Neutrophil (primary cell): Measurements from ENCODE around the gene ZNF407.
"Not testable (repeated sequence)": the region's sequence is repeated elsewhere in the genome, so short reads cannot be mapped to it uniquely, and the experiment has no call there.

Source experiments
- H3K27ac ChIP-seq: fragments of 200-600 bp; sonication (generic); 2 replicates; pipeline ENCODE4 v1.5.1; 2016; ENCODE audit warnings: mild to moderate bottlenecking, moderate library complexity
- H3K27me3 ChIP-seq: fragments of 200-600 bp; sonication (generic); 2 replicates; pipeline ENCODE4 v1.6.0; 2016; ENCODE audit warnings: mild to moderate bottlenecking
- H3K36me3 ChIP-seq: fragments of 200-600 bp; sonication (generic); 2 replicates; pipeline ENCODE4 v1.5.1; 2017
- H3K4me1 ChIP-seq, 2 experiments: fragments of 200-600 bp in 1 of 2; sonication (generic) in 1 of 2; 1 replicate in 1 of 2; 2 replicates in 1 of 2; pipeline versions ENCODE4 v1.5.1 to v1.6.1; 2013 to 2016; ENCODE audit warnings: low read depth in 1 of 2, low read length in 1 of 2, mild to moderate bottlenecking in 1 of 2, moderate library complexity in 1 of 2; ENCODE audit not compliant: control insufficient read depth in 1 of 2, insufficient read depth in 1 of 2
- H3K4me3 ChIP-seq, 2 experiments: fragments of 200-600 bp in 1 of 2; sonication (generic) in 1 of 2; 1 replicate in 1 of 2; 2 replicates in 1 of 2; pipeline ENCODE4 v1.5.1; 2013 to 2016; ENCODE audit warnings: low read depth in 1 of 2, low read length in 1 of 2, mild to moderate bottlenecking in 1 of 2, moderate library complexity in 1 of 2
- H3K9me3 ChIP-seq: fragments of 200-600 bp; sonication (generic); 2 replicates; pipeline ENCODE4 v1.5.1; 2016
- TF ChIP-seq, protein P1 (sequence below): fragments of 200-600 bp; sonication (generic); IDR thresholded peaks from 2 replicates; pipeline ENCODE4 v1.5.1; 2016; ENCODE audit warnings: antibody characterized with exemption

ZNF407 gene

DNA sequence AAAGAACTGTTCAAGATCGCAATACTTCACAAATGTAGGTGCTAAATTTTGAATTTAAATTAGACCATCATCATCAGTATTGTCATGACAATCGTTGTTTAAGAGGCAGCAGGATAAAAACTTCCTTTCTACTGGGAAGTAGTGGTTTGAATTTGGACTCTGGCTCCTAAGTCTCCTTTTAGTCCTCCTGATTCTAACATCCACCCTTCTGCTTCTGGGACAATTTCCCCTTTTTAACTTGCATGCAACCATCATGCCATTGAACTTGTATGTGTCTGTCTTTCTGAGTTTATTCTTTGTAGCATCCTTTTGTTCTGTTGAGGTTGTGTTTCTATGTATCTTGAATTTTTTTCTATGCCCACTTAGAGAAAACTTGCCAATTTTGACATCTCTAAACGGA is 361.5 kb downstream of the ZNF407 start:
- Histone ChIP-seq H3K4me3 (no peak overlapping the region), H3K27me3 (no peaks in the 10 kb centered on the region), H3K36me3 (peaks cover 11% of the 10 kb centered on the region), H3K27ac (no peak overlapping the region), H3K9me3 (no peaks in the 10 kb centered on the region), H3K4me1 (no peaks in the 10 kb centered on the region)
- TF ChIP-seq, protein P1, sequence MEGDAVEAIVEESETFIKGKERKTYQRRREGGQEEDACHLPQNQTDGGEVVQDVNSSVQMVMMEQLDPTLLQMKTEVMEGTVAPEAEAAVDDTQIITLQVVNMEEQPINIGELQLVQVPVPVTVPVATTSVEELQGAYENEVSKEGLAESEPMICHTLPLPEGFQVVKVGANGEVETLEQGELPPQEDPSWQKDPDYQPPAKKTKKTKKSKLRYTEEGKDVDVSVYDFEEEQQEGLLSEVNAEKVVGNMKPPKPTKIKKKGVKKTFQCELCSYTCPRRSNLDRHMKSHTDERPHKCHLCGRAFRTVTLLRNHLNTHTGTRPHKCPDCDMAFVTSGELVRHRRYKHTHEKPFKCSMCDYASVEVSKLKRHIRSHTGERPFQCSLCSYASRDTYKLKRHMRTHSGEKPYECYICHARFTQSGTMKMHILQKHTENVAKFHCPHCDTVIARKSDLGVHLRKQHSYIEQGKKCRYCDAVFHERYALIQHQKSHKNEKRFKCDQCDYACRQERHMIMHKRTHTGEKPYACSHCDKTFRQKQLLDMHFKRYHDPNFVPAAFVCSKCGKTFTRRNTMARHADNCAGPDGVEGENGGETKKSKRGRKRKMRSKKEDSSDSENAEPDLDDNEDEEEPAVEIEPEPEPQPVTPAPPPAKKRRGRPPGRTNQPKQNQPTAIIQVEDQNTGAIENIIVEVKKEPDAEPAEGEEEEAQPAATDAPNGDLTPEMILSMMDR = no peak

DNA sequence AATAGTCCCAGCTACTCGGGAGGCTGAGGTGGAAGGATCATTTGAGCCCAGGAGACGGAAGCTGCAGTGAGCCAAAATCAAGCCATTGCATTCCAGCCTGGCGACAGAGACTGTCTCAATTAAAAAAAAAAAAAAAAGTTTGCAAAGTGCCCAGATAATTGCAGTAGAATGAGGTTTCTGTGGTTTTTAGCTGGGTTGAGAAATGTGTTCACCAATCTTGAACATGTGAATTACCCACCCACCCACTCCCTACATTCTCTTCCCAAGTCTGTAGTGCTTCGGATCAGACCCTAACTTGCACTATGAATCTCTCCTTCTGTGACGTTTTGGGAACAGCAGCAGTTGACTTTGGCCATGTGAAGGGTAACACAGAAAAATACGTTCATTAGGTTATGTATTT is 363.9 kb downstream of the ZNF407 start:
- TF ChIP-seq, protein P1 = no peak

DNA sequence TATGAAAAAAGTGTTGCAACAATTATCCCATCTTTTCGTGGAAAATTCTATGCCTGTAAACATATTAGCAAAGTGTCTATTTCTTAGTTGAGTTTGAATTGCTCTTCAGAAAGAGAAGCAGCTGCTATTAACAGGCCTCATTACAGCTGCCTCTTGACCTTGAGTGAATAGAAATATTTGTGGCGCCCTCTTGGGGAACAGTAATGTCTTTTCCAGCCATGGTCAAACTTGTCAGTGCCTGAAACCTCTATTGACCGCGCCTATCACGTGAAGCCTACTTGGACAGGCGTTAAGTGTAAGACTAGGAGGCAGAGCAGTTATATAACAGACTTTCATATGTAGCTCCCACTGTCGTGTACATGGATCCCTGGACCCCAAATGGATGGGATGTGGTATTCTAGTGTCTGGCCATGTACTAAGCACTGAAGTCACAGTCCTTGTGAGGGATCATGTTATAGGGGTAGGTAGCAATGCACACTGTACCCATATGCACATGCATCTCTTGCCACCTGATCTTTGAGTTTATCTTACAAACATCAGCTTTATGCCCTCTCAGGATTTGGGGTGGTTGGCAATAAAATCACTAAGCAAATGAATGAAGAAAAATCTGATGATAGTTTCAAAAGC is 366.3 kb downstream of the ZNF407 start:
- no peaks in the 10 kb centered on the region for H3K4me1 ChIP-seq
- no peaks in the 10 kb centered on the region for H3K9me3 ChIP-seq

More for the DNA sequence above, 363.9 kb downstream of the ZNF407 start:
- no peaks in the 10 kb centered on the region for H3K4me1 ChIP-seq
- peaks cover 11% of the 10 kb centered on the region for H3K36me3 ChIP-seq
- H3K9me3 ChIP-seq = no peaks in the 10 kb centered on the region
- no peaks in the 10 kb centered on the region for H3K27me3 ChIP-seq
- H3K4me3 ChIP-seq = no peak overlapping the region
- H3K27ac ChIP-seq = no peak overlapping the region

DNA sequence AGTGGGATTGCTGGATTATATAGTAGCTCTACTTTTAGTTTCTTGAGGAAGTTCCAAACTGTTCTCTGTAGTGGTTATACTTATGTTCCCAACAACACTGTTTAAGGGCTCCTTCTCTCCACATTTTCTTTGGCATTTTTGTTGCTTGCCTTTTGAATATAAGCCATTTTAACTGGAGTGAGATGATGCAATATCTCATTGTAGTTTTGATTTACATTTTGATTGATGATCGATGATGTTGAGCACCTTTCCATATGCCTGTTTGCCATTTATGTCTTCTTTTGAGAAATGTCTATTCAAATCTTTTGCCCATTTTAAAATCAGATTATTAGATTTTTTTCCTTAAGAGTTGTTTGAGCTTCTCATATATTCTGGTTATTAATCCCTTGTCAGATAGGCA is 368.0 kb downstream of the ZNF407 start:
- Histone ChIP-seq H3K4me1 (no peaks in the 10 kb centered on the region), H3K27ac (no peak overlapping the region), H3K4me3 (no peak overlapping the region), H3K27me3 (no peaks in the 10 kb centered on the region), H3K36me3 (no peaks in the 10 kb centered on the region), H3K9me3 (no peaks in the 10 kb centered on the region)
- TF ChIP-seq, protein P1 = no peak

More for the DNA sequence above, 366.3 kb downstream of the ZNF407 start:
- TF ChIP-seq, protein P1 = no peak
- no peak overlapping the region for H3K4me3 ChIP-seq
- H3K27me3 ChIP-seq = no peaks in the 10 kb centered on the region
- H3K27ac ChIP-seq = no peak overlapping the region
- peaks cover 1% of the 10 kb centered on the region for H3K36me3 ChIP-seq

DNA sequence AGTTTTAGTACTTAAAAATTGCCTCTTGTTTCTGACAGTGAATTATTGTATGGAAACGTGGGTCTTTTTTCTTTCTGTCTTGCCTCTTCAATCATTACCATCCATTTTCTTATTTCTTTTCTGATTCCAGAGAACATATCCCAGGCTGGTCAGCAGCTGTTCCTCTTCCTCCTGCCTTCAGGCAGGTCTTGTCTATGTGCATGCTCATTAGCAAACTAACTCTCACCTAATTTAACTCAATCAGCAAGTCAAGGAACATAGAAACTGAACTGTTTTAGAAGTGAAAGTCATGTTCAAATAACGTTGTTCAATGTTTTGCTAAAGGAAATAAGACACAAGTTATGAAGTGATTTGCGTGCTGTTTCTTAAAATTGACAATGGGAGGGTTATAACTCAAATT is 369.8 kb downstream of the ZNF407 start:
- TF ChIP-seq, protein P1 = no peak

DNA sequence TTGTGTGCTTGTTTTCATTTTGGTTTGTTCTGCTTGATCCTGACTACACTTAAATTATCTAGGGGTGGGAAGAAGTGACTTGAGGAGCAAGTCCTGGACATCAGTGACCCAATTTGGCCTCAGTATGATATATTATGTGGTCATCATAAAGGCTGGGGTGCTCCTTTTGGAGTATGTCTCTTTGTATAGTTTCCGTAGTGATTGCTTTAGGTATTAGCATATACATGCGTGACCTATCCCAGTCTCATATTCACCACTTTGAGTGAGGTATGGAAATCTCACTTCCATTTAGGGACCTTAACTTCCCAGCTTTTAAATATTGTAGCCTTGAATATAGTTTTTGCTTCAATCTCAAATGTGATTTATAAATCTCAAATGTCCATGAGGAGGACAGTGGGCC is 370.3 kb downstream of the ZNF407 start:
- Histone ChIP-seq H3K27me3 (no peaks in the 10 kb centered on the region), H3K9me3 (no peaks in the 10 kb centered on the region), H3K4me1 (no peaks in the 10 kb centered on the region), H3K36me3 (no peaks in the 10 kb centered on the region), H3K4me3 (no peak overlapping the region), H3K27ac (no peak overlapping the region)
- TF ChIP-seq, protein P1 = no peak

More for the DNA sequence above, 369.8 kb downstream of the ZNF407 start:
- Histone ChIP-seq H3K36me3 (no peaks in the 10 kb centered on the region), H3K9me3 (no peaks in the 10 kb centered on the region), H3K4me3 (no peak overlapping the region), H3K4me1 (no peaks in the 10 kb centered on the region), H3K27ac (no peak overlapping the region), H3K27me3 (no peaks in the 10 kb centered on the region)

DNA sequence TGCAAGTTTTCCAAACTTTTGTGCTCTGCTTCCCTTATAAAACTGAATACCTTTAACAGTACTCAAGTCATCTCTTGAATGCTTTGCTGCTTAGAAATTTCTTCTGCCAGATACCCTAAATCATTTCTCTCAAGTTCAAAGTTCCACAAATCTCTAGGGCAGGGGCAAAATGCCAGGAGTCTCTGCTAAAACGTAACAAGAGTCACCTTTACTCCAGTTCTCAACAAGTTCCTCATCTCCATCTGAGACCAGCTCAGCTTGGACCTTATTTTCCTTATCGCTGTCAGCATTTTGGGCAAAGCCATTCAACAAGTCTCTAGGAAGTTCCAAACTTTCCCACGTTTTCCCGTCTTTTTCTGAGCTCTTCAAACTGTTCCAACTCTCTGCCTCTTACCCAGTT is 373.7 kb downstream of the ZNF407 start:
- not testable (repeated sequence) for H3K4me1 ChIP-seq

DNA sequence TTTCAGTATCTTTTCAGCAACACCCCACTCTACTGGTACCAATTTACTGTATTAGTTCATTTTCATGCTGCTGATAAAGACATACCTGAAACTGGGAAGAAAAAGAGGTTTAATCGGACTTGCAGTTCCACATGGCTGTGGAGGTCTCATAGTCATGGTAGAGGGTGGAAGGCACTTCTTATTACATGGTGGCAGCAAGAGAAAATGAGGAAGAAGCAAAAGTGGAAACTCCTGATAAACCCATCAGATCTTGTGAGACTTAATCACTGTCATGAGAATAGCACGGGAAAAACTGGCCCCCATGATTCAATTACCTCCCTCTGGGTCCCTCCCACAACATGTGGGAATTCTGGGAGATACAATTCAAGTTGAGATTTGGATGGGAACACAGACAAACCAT is 374.1 kb downstream of the ZNF407 start:
- H3K9me3 ChIP-seq, H3K4me3 ChIP-seq, H3K4me1 ChIP-seq, H3K27me3 ChIP-seq, H3K36me3 ChIP-seq, H3K27ac ChIP-seq: not testable (repeated sequence)

More for the DNA sequence above, 373.7 kb downstream of the ZNF407 start:
- H3K27me3 ChIP-seq, H3K36me3 ChIP-seq, H3K9me3 ChIP-seq, H3K4me3 ChIP-seq, H3K27ac ChIP-seq: not testable (repeated sequence)
